GM23338 (cell line): ENCODE results near the gene IDUA. TPM values are rescaled to one million over a fixed set of nuclear protein-coding genes. Genes with fewer than 3 reads are reported as not detected.
"Not testable (repeated sequence)": the region's sequence is repeated elsewhere in the genome, so short reads cannot be mapped to it uniquely, and the experiment has no call there.

Source experiments
- ATAC-seq: fragments of 200-7000 bp; cut with Tn5 transposase; 3 replicates; pipeline ENCODE4 v1.9.1; 2020
- DNase-seq: peaks from one replicate; pipeline ENCODE4 v3.0.0-alpha.2; 2015; ENCODE audit warnings: low spot score
- H2AFZ ChIP-seq: fragments of 200-600 bp; sonication (generic); 2 replicates; pipeline ENCODE4 v1.8.0; 2016; ENCODE audit warnings: antibody characterized with exemption, mild to moderate bottlenecking, moderate library complexity
- H3F3A ChIP-seq: fragments of 200-600 bp; sonication (generic); replicated peaks from 2 replicates; pipeline ENCODE4 v1.8.0; 2017; ENCODE audit warnings: antibody characterized with exemption, mixed run types, low read depth
- H3K27ac ChIP-seq: fragments of 200-600 bp; sonication (generic); 2 replicates; pipeline ENCODE4 v1.6.1; 2016; ENCODE audit warnings: low read depth
- H3K27me3 ChIP-seq: fragments of 200-600 bp; sonication (generic); 2 replicates; pipeline ENCODE4 v1.8.0; 2016; ENCODE audit warnings: mild to moderate bottlenecking, mixed run types, moderate library complexity; ENCODE audit not compliant: insufficient read depth
- H3K36me3 ChIP-seq: fragments of 200-600 bp; sonication (generic); 2 replicates; pipeline ENCODE4 v1.8.0; 2016; ENCODE audit warnings: mild to moderate bottlenecking; ENCODE audit not compliant: insufficient read depth
- H3K4me1 ChIP-seq: fragments of 200-600 bp; sonication (generic); 2 replicates; pipeline ENCODE4 v1.8.0; 2016; ENCODE audit warnings: mild to moderate bottlenecking, moderate library complexity; ENCODE audit not compliant: insufficient read depth
- H3K4me2 ChIP-seq: fragments of 200-600 bp; sonication (generic); 2 replicates; pipeline ENCODE4 v1.7.1; 2017; ENCODE audit warnings: mixed run types
- H3K4me3 ChIP-seq: fragments of 200-600 bp; sonication (generic); 2 replicates; pipeline ENCODE4 v1.6.1; 2016; ENCODE audit warnings: mixed run types
- H3K79me2 ChIP-seq: fragments of 200-600 bp; sonication (generic); replicated peaks from 2 replicates; pipeline ENCODE4 v1.8.0; 2017; ENCODE audit warnings: mild to moderate bottlenecking; ENCODE audit not compliant: insufficient read depth
- H3K9me2 ChIP-seq: fragments of 200-600 bp; sonication (generic); 2 replicates; pipeline ENCODE4 v1.8.0; 2017; ENCODE audit not compliant: insufficient read depth
- H4K20me1 ChIP-seq: fragments of 200-600 bp; sonication (generic); replicated peaks from 2 replicates; pipeline ENCODE4 v1.8.0; 2017; ENCODE audit warnings: mild to moderate bottlenecking; ENCODE audit not compliant: insufficient read depth
- H3K27ac Mint-ChIP-seq: 2 replicates; pipeline ENCODE4 v1.8.0; 2020; ENCODE audit warnings: inconsistent platforms, mild to moderate bottlenecking, moderate library complexity, mixed read lengths
- H3K27me3 Mint-ChIP-seq: 3 replicates; pipeline ENCODE4 v1.8.0; 2022; ENCODE audit warnings: low read depth, mild to moderate bottlenecking, moderate library complexity, mixed read lengths, inconsistent platforms; ENCODE audit not compliant: insufficient read depth, poor library complexity
- H3K36me3 Mint-ChIP-seq: 3 replicates; pipeline ENCODE4 v1.8.0; 2021; ENCODE audit warnings: low read depth, mild to moderate bottlenecking, inconsistent platforms, moderate library complexity, mixed read lengths
- H3K4me1 Mint-ChIP-seq: 3 replicates; pipeline ENCODE4 v1.8.0; 2020; ENCODE audit warnings: mild to moderate bottlenecking, inconsistent platforms, mixed read lengths
- H3K4me3 Mint-ChIP-seq: 3 replicates; pipeline ENCODE4 v1.8.0; 2021; ENCODE audit warnings: moderate library complexity, mild to moderate bottlenecking, inconsistent platforms, mixed read lengths
- H3K9me3 Mint-ChIP-seq: 3 replicates; pipeline ENCODE4 v1.8.0; 2020; ENCODE audit warnings: moderate library complexity, mild to moderate bottlenecking, inconsistent platforms, mixed read lengths
- CREB1 ChIP-seq: fragments of 250-450 bp; sonication (Bioruptor Pico); IDR thresholded peaks from 2 replicates; pipeline ENCODE4 v1.5.0; 2020; ENCODE audit warnings: low read depth, mild to moderate bottlenecking, moderate library complexity
- CTCF ChIP-seq, 2 experiments: fragments of 200-600 bp in 1 of 2; sonication (generic) in 1 of 2; conservative IDR thresholded peaks; 2 replicates each; pipeline versions ENCODE4 v1.5.1 to v1.6.1; 2016 to 2017; ENCODE audit warnings: antibody characterized with exemption in 2 of 2, low read depth in 2 of 2, mild to moderate bottlenecking in 2 of 2, moderate library complexity in 1 of 2
- EZH2 ChIP-seq: fragments of 200-600 bp; sonication (generic); IDR thresholded peaks from one replicate; pipeline ENCODE4 v1.8.0; 2017; ENCODE audit warnings: antibody characterized with exemption, mild to moderate bottlenecking, low read depth; ENCODE audit not compliant: unreplicated experiment
- JUNB ChIP-seq: IDR thresholded peaks from one replicate; pipeline ENCODE4 v1.6.1; 2016; ENCODE audit warnings: antibody characterized with exemption; ENCODE audit not compliant: unreplicated experiment
- POLR2AphosphoS5 ChIP-seq: IDR thresholded peaks from 2 replicates; pipeline ENCODE4 v1.6.1; 2016; ENCODE audit warnings: antibody characterized with exemption, low read depth
- REST ChIP-seq: IDR thresholded peaks from one replicate; pipeline ENCODE4 v1.6.1; 2018; ENCODE audit warnings: antibody characterized with exemption; ENCODE audit not compliant: unreplicated experiment
- ZNF114 ChIP-seq: fragments of 250-450 bp; sonication (Bioruptor Pico); IDR thresholded peaks from 2 replicates; pipeline ENCODE4 v1.5.0; 2020; ENCODE audit warnings: mild to moderate bottlenecking, moderate library complexity
- polyA plus RNA-seq: library from polyadenylated mRNA; unstranded; fragments of >200 nt; fragmentation: Nextera tagmentation; extraction: Ambion mirVana; gene quantifications from 2 replicates; pipeline ENCODE4 v1.2.1, GENCODE V29; 2016
- total RNA-seq: library from RNA; depleted of rRNA; stranded (reverse); fragments of >200 nt; shearing (Covaris generic); gene quantifications from 2 replicates; pipeline ENCODE4 v1.2.3, GENCODE V29; 2014

IDUA gene
- total and polyA plus RNA-seq, 2 experiments from 2014 or later, result 1.3 to 6.1 TPM

GRCh38 chr4:1045595-1046201, 58.9 kb downstream of the IDUA start (continued):
- no peak for TF ChIP-seq REST
- TF ChIP-seq CREB1, result no peak
- TF ChIP-seq CTCF (conservative IDR thresholded peaks at IDR 0.05; ENCODE audit: low read depth in 2 of 2), result no peak

- H3K9me3 Mint-ChIP-seq, H3K27ac Mint-ChIP-seq, H3K4me1 Mint-ChIP-seq, H3K4me1 ChIP-seq, H4K20me1 ChIP-seq, H3K27ac ChIP-seq, H3K36me3 ChIP-seq, ATAC-seq, H3K4me3 Mint-ChIP-seq, H3K4me3 ChIP-seq, DNase-seq, H3K9me2 ChIP-seq, H3K27me3 ChIP-seq, H3F3A ChIP-seq, H3K79me2 ChIP-seq, H3K36me3 Mint-ChIP-seq: not testable (repeated sequence)
- peaks cover 15% of the 10 kb centered on the region for H3K27me3 Mint-ChIP-seq
- H2AFZ ChIP-seq, result 0 out of 2 replicates have a peak overlapping the region, but pooled peaks have one; percentile 63
- peak overlapping the region; percentile 62; the same call in 1 of the 2 replicates for H3K4me2 ChIP-seq
Measured at GRCh38 chr4:1046581-1047011, 59.8 kb downstream of the IDUA start.

GRCh38 chr4:1047106-1047975, 60.5 kb downstream of the IDUA start:
- no peaks in the 10 kb centered on the region for H3F3A ChIP-seq
- no peak for ATAC-seq
- peaks cover 13% of the 10 kb centered on the region for H3K27me3 Mint-ChIP-seq
- no peaks in the 10 kb centered on the region for H3K27me3 ChIP-seq
- peaks cover 3% of the 10 kb centered on the region; the same call in 2 of the 3 replicates for H3K9me3 Mint-ChIP-seq
- H3K36me3 Mint-ChIP-seq, result peaks cover 3% of the 10 kb centered on the region; the same call in 1 of the 3 replicates
- H3K4me3 ChIP-seq, result no peak overlapping the region
- peak; percentile 23 for DNase-seq
- H3K27ac Mint-ChIP-seq, result no peak overlapping the region
- peaks cover 6% of the 10 kb centered on the region; the same call in 2 of the 3 replicates for H3K4me1 Mint-ChIP-seq
- H3K36me3 ChIP-seq, result no peaks in the 10 kb centered on the region
- no peaks in the 10 kb centered on the region for H3K4me1 ChIP-seq
- H3K4me2 ChIP-seq, result peak overlapping the region; percentile 62; the same call in 1 of the 2 replicates
- H3K9me2 ChIP-seq, result no peaks in the 10 kb centered on the region
- no peak overlapping the region for H3K27ac ChIP-seq
- H2AFZ ChIP-seq, result 0 out of 2 replicates have a peak overlapping the region, but pooled peaks have one; percentile 63
- H4K20me1 ChIP-seq, result no peaks in the 10 kb centered on the region
- H3K79me2 ChIP-seq, result no peaks in the 10 kb centered on the region
- no peak overlapping the region; the same call in 2 of the 3 replicates for H3K4me3 Mint-ChIP-seq
- TF ChIP-seq CTCF (conservative IDR thresholded peaks at IDR 0.05; ENCODE audit: low read depth in 2 of 2) (no peak), CREB1 (no peak), ZNF114 (CRISPR knock-in tag) (no peak), JUNB (no peak), POLR2AphosphoS5 (no peak), EZH2 (no peak)
